ENCODE measurements around the gene NEURL1B. TPM values are rescaled to one million over a fixed set of nuclear protein-coding genes. Genes with fewer than 3 reads are reported as not detected.

The NEURL1B gene
- total RNA-seq, 4 donors from 2014 or later, result 8.7 to 18.8 (median 15.1) TPM

GRCh38 chr5:172634106-172634899 lies 6.8 kb upstream of the NEURL1B start:
- H3K4me3 ChIP-seq, result no peak overlapping the region
- no peak for TF ChIP-seq POLR2A (IDR thresholded peaks at IDR 0.05)
- in situ Hi-C loops (cut with MboI; ENCODE audit: low sequenced_read_pairs in 4 of 4) (no loop called here), intact Hi-C loops (cut with DNase I; ENCODE audit: low total_unique reads) (no loop called here)
- H3K4me1 ChIP-seq, result no peaks in the 10 kb centered on the region
- DNase-seq (no peak), ATAC-seq (no peak)
- H3K9me3 ChIP-seq, result no peaks in the 10 kb centered on the region
- H3K36me3 ChIP-seq, result no peaks in the 10 kb centered on the region
- H3K27ac ChIP-seq, result no peak overlapping the region
- peaks cover 0 to 4% (median 0%) of the 10 kb centered on the region in 3 donors for H3K27me3 ChIP-seq

GRCh38 chr5:172635038-172635437 lies 6.0 kb upstream of the NEURL1B start:
- in situ Hi-C loops (cut with MboI; ENCODE audit: low sequenced_read_pairs in 4 of 4), result no loop called here
- H3K27ac ChIP-seq, result no peak overlapping the region
- no peak overlapping the region for H3K4me3 ChIP-seq
- intact Hi-C loops (cut with DNase I; ENCODE audit: low total_unique reads), result no loop called here
- no peaks in the 10 kb centered on the region for H3K36me3 ChIP-seq
- H3K4me1 ChIP-seq, result no peaks in the 10 kb centered on the region
- DNase-seq, result no peak
- no peaks in the 10 kb centered on the region for H3K9me3 ChIP-seq
- TF ChIP-seq POLR2A (IDR thresholded peaks at IDR 0.05) (no peak), CTCF (IDR thresholded peaks at IDR 0.05 in 4 of 5, conservative IDR thresholded peaks at IDR 0.05 in 1 of 5) (no peak)
- no peak for ATAC-seq
- H3K27me3 ChIP-seq, result peaks cover 0 to 4% (median 0%) of the 10 kb centered on the region in 3 donors

- peaks cover 0 to 5% of the 10 kb centered on the region in 2 donors for H3K4me1 ChIP-seq
- peaks cover 0 to 4% (median 2%) of the 10 kb centered on the region in 3 donors for H3K27me3 ChIP-seq
- no peak overlapping the region for H3K4me3 ChIP-seq
- DNase-seq, result no peak
- ATAC-seq, result no peak
- no peaks in the 10 kb centered on the region for H3K36me3 ChIP-seq
- in situ Hi-C loops (cut with MboI; ENCODE audit: low sequenced_read_pairs in 4 of 4), result no loop called here
- no peak for TF ChIP-seq POLR2A (IDR thresholded peaks at IDR 0.05)
- no peak for TF ChIP-seq CTCF (IDR thresholded peaks at IDR 0.05 in 4 of 5, conservative IDR thresholded peaks at IDR 0.05 in 1 of 5)
- no peak overlapping the region for H3K27ac ChIP-seq
- no peaks in the 10 kb centered on the region for H3K9me3 ChIP-seq
- intact Hi-C loops (cut with DNase I; ENCODE audit: low total_unique reads), result no loop called here
These were observed 4.6 kb upstream of the NEURL1B start for GRCh38 chr5:172636279-172637050.

GRCh38 chr5:172637110-172637580 lies 3.9 kb upstream of the NEURL1B start:
- intact Hi-C loops (cut with DNase I; ENCODE audit: low total_unique reads), result no loop called here

More at GRCh38 chr5:172637110-172637580, 3.9 kb upstream of the NEURL1B start:
- H3K4me1 ChIP-seq, result peaks cover 0 to 5% of the 10 kb centered on the region in 2 donors
- H3K36me3 ChIP-seq, result no peaks in the 10 kb centered on the region
- in situ Hi-C loops (cut with MboI; ENCODE audit: low sequenced_read_pairs in 4 of 4), result no loop called here
- no peak overlapping the region for H3K4me3 ChIP-seq
- ATAC-seq (no peak), DNase-seq (no peak)
- no peak for TF ChIP-seq CTCF (IDR thresholded peaks at IDR 0.05 in 4 of 5, conservative IDR thresholded peaks at IDR 0.05 in 1 of 5)
- TF ChIP-seq POLR2A (IDR thresholded peaks at IDR 0.05), result no peak
- H3K9me3 ChIP-seq, result no peaks in the 10 kb centered on the region
- no peak overlapping the region for H3K27ac ChIP-seq
- H3K27me3 ChIP-seq, result peaks cover 0 to 6% (median 4%) of the 10 kb centered on the region in 3 donors

Data from gastrocnemius medialis (tissue), 4 donors.